Measurements from ENCODE around the gene MICAL2.

- TF ChIP-seq CTCF (IDR thresholded peaks at IDR 0.05) (no peak), POLR2A (IDR thresholded peaks at IDR 0.05) (peak; percentile 50 to 75)
Observed at GRCh38 chr11:12110201-12110713, at the start of gene MICAL2.
